ENCODE measurements around the gene RASAL3.

GRCh38 chr19:15456871-15457700 lies 7.3 kb downstream of the RASAL3 start:
- no peak for TF ChIP-seq CTCF (IDR thresholded peaks at IDR 0.05)
- no peak for TF ChIP-seq POLR2A (IDR thresholded peaks at IDR 0.05; ENCODE audit: low read depth)

Data from esophagus muscularis mucosa (tissue), 3 donors.